Mesendoderm (in vitro differentiated cells): ENCODE results near the gene CNTN4.

ENCODE experiments used
- DNase-seq: peaks from one replicate; pipeline ENCODE4 v3.0.0; 2013
- H2AK5ac ChIP-seq: 2 replicates; pipeline ENCODE4 v1.6.1; 2013; ENCODE audit warnings: low read length, inconsistent platforms
- H2BK120ac ChIP-seq: 2 replicates; pipeline ENCODE4 v1.6.1; 2013; ENCODE audit warnings: low read depth, mild to moderate bottlenecking, low read length, moderate library complexity, mixed read lengths
- H2BK15ac ChIP-seq: replicated peaks from 2 replicates; pipeline ENCODE4 v1.6.1; 2013; ENCODE audit warnings: low read depth, mild to moderate bottlenecking, moderate library complexity
- H2BK5ac ChIP-seq: 2 replicates; pipeline ENCODE4 v1.6.1; 2013; ENCODE audit warnings: low read length, inconsistent platforms
- H3K18ac ChIP-seq: 2 replicates; pipeline ENCODE4 v1.6.1; 2013; ENCODE audit warnings: mild to moderate bottlenecking, low read length, mixed read lengths
- H3K23ac ChIP-seq: one replicate; pipeline ENCODE4 v1.6.1; 2013; ENCODE audit warnings: low read length
- H3K27ac ChIP-seq: 2 replicates; pipeline ENCODE4 v1.5.1; 2013; ENCODE audit warnings: low read depth, mild to moderate bottlenecking, inconsistent platforms, low read length, moderate library complexity
- H3K27me3 ChIP-seq: 2 replicates; pipeline ENCODE4 v1.6.1; 2013; ENCODE audit warnings: low read length, control low read depth, mild to moderate bottlenecking, inconsistent platforms; ENCODE audit not compliant: insufficient read depth, poor library complexity
- H3K36me3 ChIP-seq: 2 replicates; pipeline ENCODE4 v1.6.1; 2013; ENCODE audit warnings: low read length, inconsistent platforms; ENCODE audit not compliant: control insufficient read depth, insufficient read depth
- H3K4ac ChIP-seq: one replicate; pipeline ENCODE4 v1.6.1; 2013; ENCODE audit warnings: low read depth, mild to moderate bottlenecking, low read length, moderate library complexity
- H3K4me1 ChIP-seq: 2 replicates; pipeline ENCODE4 v1.6.1; 2013; ENCODE audit warnings: low read depth, low read length, inconsistent platforms; ENCODE audit not compliant: control insufficient read depth
- H3K4me2 ChIP-seq: 2 replicates; pipeline ENCODE4 v1.6.1; 2013; ENCODE audit warnings: low read length
- H3K4me3 ChIP-seq: 2 replicates; pipeline ENCODE4 v1.5.1; 2013; ENCODE audit warnings: mild to moderate bottlenecking, low read length
- H3K56ac ChIP-seq: one replicate; pipeline ENCODE4 v1.6.1; 2013; ENCODE audit warnings: low read length
- H3K79me1 ChIP-seq: 2 replicates; pipeline ENCODE4 v1.6.1; 2013; ENCODE audit warnings: low read length, inconsistent platforms
- H3K79me2 ChIP-seq: 2 replicates; pipeline ENCODE4 v1.6.1; 2013; ENCODE audit warnings: mild to moderate bottlenecking, low read length; ENCODE audit not compliant: control insufficient read depth, insufficient read depth
- H3K9ac ChIP-seq: 2 replicates; pipeline ENCODE4 v1.6.1; 2013; ENCODE audit warnings: low read length, inconsistent platforms
- H4K5ac ChIP-seq: one replicate; pipeline ENCODE4 v1.6.1; 2013; ENCODE audit warnings: low read length
- H4K8ac ChIP-seq: one replicate; pipeline ENCODE4 v1.6.1; 2013; ENCODE audit warnings: low read depth, mild to moderate bottlenecking, control low read depth, low read length, moderate library complexity
- WGBS: extraction: QIAGEN DNeasy Blood & Tissue Kit; methylation state at CpG from one replicate; pipeline ENCODE4 v1.1.7; 2013; ENCODE audit warnings: low lambda C conversion rate, missing lambda C conversion rate; ENCODE audit not compliant: insufficient coverage; ENCODE audit errors: extremely low coverage; 5-methylcytosine and 5-hydroxymethylcytosine counted together

CNTN4 gene

GRCh38 chr3:3085782-3086181, 987.1 kb downstream of the CNTN4 start:
- no peak overlapping the region for H4K8ac ChIP-seq
- H3K79me1 ChIP-seq, result no peaks in the 10 kb centered on the region
- H4K5ac ChIP-seq, result peak overlapping the region; percentile 7
- peak overlapping the region; percentile 5 for H2AK5ac ChIP-seq
- peak overlapping the region; percentile 23 for H3K18ac ChIP-seq
- H3K4me1 ChIP-seq, result peaks cover 10% of the 10 kb centered on the region
- no peak overlapping the region for H3K4me2 ChIP-seq
- no peak overlapping the region for H2BK120ac ChIP-seq
- peak overlapping the region; percentile 83 for H2BK5ac ChIP-seq
- H3K23ac ChIP-seq, result peak overlapping the region; percentile 48
- H3K56ac ChIP-seq, result peak overlapping the region; percentile 58
- H3K27me3 ChIP-seq, result no peaks in the 10 kb centered on the region
- DNase-seq, result no peak
- no CpG with 5 or more reads among the region's 6 CpGs for WGBS
- no peak overlapping the region for H3K4me3 ChIP-seq
- H3K9ac ChIP-seq, result no peak overlapping the region
- H3K79me2 ChIP-seq, result no peaks in the 10 kb centered on the region
- H3K36me3 ChIP-seq, result no peaks in the 10 kb centered on the region
- H3K27ac ChIP-seq, result no peak overlapping the region
- no peak overlapping the region for H2BK15ac ChIP-seq
- H3K4ac ChIP-seq, result peak overlapping the region; percentile 26

DNA sequence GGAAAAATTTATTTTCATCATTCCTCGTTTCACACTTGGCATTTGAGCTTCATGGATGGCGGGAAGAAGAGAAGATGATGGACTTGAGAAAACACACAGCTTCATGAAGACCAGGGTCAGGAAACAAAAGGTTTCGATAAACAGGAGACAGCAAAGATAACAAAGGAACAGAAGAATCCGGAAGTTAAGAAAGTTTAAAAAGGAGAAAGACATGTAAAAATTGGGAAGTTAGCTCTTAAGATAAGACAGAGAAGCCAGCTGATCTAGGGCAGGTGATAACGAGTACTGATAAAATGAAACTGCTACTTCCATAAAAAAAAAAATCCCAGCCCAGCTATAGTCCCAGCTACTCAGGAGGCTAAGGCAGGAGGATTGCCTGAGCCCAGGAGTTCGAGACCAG, 987.6 kb downstream of the CNTN4 start:
- Histone ChIP-seq H2BK120ac (no peak overlapping the region), H3K4me1 (peaks cover 10% of the 10 kb centered on the region), H4K8ac (no peak overlapping the region), H3K4me2 (no peak overlapping the region), H3K79me1 (no peaks in the 10 kb centered on the region), H3K36me3 (no peaks in the 10 kb centered on the region), H3K79me2 (no peaks in the 10 kb centered on the region), H2BK5ac (peak overlapping the region; percentile 83), H3K27ac (no peak overlapping the region), H3K4me3 (no peak overlapping the region), H3K27me3 (no peaks in the 10 kb centered on the region), H3K9ac (no peak overlapping the region), H3K4ac (no peak overlapping the region), H3K18ac (peak overlapping the region; percentile 23), H2AK5ac (no peak overlapping the region), H2BK15ac (no peak overlapping the region), H3K23ac (no peak overlapping the region), H3K56ac (peak overlapping the region; percentile 58), H4K5ac (no peak overlapping the region)
- no CpG with 5 or more reads among the region's 6 CpGs for WGBS
- DNase-seq, result peak; percentile 45

GRCh38 chr3:3087279-3087678, 988.6 kb downstream of the CNTN4 start:
- H3K56ac ChIP-seq, result no peak overlapping the region
- H3K4me2 ChIP-seq, result no peak overlapping the region
- no peak overlapping the region for H3K18ac ChIP-seq
- H4K5ac ChIP-seq, result no peak overlapping the region
- H2BK120ac ChIP-seq, result no peak overlapping the region
- H3K23ac ChIP-seq, result no peak overlapping the region
- H4K8ac ChIP-seq, result no peak overlapping the region
- no peaks in the 10 kb centered on the region for H3K36me3 ChIP-seq
- H3K9ac ChIP-seq, result no peak overlapping the region
- H3K27ac ChIP-seq, result no peak overlapping the region
- H3K4me3 ChIP-seq, result no peak overlapping the region
- H2BK5ac ChIP-seq, result no peak overlapping the region
- no peaks in the 10 kb centered on the region for H3K79me2 ChIP-seq
- peaks cover 9% of the 10 kb centered on the region for H3K4me1 ChIP-seq
- no peaks in the 10 kb centered on the region for H3K27me3 ChIP-seq
- DNase-seq, result no peak
- no peak overlapping the region for H2AK5ac ChIP-seq
- no peak overlapping the region for H3K4ac ChIP-seq
- H3K79me1 ChIP-seq, result no peaks in the 10 kb centered on the region
- no peak overlapping the region for H2BK15ac ChIP-seq

DNA sequence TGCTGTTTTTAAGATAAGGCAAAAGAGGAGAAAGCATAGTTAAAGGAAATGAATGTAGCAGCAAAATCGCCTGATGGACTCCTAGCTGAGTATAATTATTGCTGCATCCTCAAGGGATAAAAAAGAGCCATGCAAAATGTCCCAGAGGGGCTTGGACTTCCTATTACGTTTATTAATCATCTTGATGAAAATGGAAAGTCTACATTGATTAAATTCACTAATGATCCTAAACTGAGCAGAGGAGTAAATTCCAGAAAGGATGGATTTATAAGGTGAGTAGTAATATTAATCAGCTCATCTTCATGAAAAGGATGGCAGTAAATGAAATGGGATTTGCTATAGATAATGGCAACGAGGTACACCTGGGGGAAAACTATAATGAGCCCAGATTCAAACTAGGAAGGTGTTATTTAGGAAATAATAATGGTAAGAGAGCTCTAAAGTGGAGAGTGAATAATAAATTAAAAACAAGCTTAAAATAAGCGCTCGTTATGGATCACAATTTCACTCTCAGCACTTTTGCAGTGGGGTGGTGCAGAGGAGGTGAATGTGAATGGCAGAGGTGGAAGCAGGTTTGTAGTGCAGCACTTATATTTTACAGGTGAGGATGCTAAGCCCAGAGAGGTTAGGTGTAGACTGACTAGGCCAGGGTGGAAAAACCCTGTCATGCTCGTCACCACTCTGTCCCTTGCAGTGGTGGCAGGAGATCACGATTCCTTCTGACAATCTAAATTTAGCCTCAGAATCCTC, 989.2 kb downstream of the CNTN4 start:
- no CpG with 5 or more reads among the region's 7 CpGs for WGBS
- H3K4me2 ChIP-seq, result no peak overlapping the region
- DNase-seq, result no peak
- no peak overlapping the region for H3K9ac ChIP-seq
- no peak overlapping the region for H3K27ac ChIP-seq
- peaks cover 9% of the 10 kb centered on the region for H3K4me1 ChIP-seq
- H3K4me3 ChIP-seq, result no peak overlapping the region
- no peaks in the 10 kb centered on the region for H3K79me1 ChIP-seq
- H2BK120ac ChIP-seq, result no peak overlapping the region
- H4K5ac ChIP-seq, result no peak overlapping the region
- H3K27me3 ChIP-seq, result no peaks in the 10 kb centered on the region
- no peak overlapping the region for H3K18ac ChIP-seq
- H3K36me3 ChIP-seq, result no peaks in the 10 kb centered on the region
- H3K23ac ChIP-seq, result no peak overlapping the region
- H2BK15ac ChIP-seq, result no peak overlapping the region
- peak overlapping the region; percentile 9 for H3K56ac ChIP-seq
- H3K79me2 ChIP-seq, result no peaks in the 10 kb centered on the region
- H2BK5ac ChIP-seq, result no peak overlapping the region
- H2AK5ac ChIP-seq, result no peak overlapping the region
- H3K4ac ChIP-seq, result no peak overlapping the region
- H4K8ac ChIP-seq, result no peak overlapping the region

DNA sequence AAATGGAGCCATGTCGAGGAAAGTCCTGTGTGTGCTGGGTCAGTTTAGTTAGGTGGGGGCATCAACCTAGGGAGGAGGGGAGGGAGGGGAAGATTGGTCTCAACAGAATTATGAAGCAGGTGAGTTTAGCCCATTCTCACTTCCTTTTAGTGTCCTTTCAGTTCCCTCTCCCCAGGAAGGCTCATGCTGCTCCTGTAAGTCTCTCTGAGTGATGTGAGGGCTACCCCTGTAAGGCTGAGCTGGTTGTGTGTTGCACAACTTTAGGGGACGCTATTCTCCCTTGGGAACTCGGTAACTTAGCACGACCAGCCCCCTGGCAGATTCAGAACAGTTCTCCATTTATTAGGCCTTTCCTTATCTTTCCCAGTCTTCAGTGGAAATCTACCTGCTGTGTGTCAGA, 990.4 kb downstream of the CNTN4 start:
- Histone ChIP-seq H2BK120ac (no peak overlapping the region), H2BK15ac (no peak overlapping the region), H3K4ac (no peak overlapping the region), H3K4me2 (no peak overlapping the region), H4K5ac (no peak overlapping the region), H3K4me1 (peaks cover 9% of the 10 kb centered on the region), H3K79me1 (no peaks in the 10 kb centered on the region), H3K56ac (no peak overlapping the region), H2BK5ac (no peak overlapping the region), H3K27me3 (no peaks in the 10 kb centered on the region), H3K18ac (no peak overlapping the region), H3K9ac (no peak overlapping the region), H2AK5ac (no peak overlapping the region), H3K27ac (no peak overlapping the region), H3K36me3 (no peaks in the 10 kb centered on the region), H3K79me2 (no peaks in the 10 kb centered on the region), H4K8ac (no peak overlapping the region), H3K4me3 (no peak overlapping the region), H3K23ac (no peak overlapping the region)
- no CpG with 5 or more reads among the region's 4 CpGs for WGBS
- no peak for DNase-seq

- WGBS, result no CpG with 5 or more reads among the region's 4 CpGs
- no peaks in the 10 kb centered on the region for H3K79me2 ChIP-seq
- no peaks in the 10 kb centered on the region for H3K4me1 ChIP-seq
- no peaks in the 10 kb centered on the region for H3K27me3 ChIP-seq
- no peak overlapping the region for H3K27ac ChIP-seq
- H2BK15ac ChIP-seq, result no peak overlapping the region
- no peak overlapping the region for H2BK5ac ChIP-seq
- no peak for DNase-seq
- no peak overlapping the region for H3K56ac ChIP-seq
- H2BK120ac ChIP-seq, result no peak overlapping the region
- H2AK5ac ChIP-seq, result no peak overlapping the region
- no peak overlapping the region for H3K4ac ChIP-seq
- H3K23ac ChIP-seq, result no peak overlapping the region
- H4K5ac ChIP-seq, result no peak overlapping the region
- no peak overlapping the region for H3K9ac ChIP-seq
- no peaks in the 10 kb centered on the region for H3K79me1 ChIP-seq
- no peak overlapping the region for H4K8ac ChIP-seq
- H3K4me3 ChIP-seq, result no peak overlapping the region
- no peak overlapping the region for H3K4me2 ChIP-seq
- H3K36me3 ChIP-seq, result no peaks in the 10 kb centered on the region
- H3K18ac ChIP-seq, result no peak overlapping the region
These were observed 999.3 kb downstream of the CNTN4 start for GRCh38 chr3:3097958-3098357.
